Mammary epithelial cell (primary cell): ENCODE data around the gene CCND3.

Experiments used
- CTCF ChIP-seq, 2 donors: IDR thresholded peaks in 1 of 2; conservative IDR thresholded peaks in 1 of 2; 2 replicates each; pipeline ENCODE4 v1.5.1; 2011 to 2012; ENCODE audit warnings: inconsistent platforms in 2 of 2, low read length in 2 of 2, mild to moderate bottlenecking in 2 of 2, control low read depth in 1 of 2, low read depth in 1 of 2; ENCODE audit not compliant: insufficient read depth in 1 of 2; ENCODE audit errors: extremely low read depth in 1 of 2
- EZH2 ChIP-seq: IDR thresholded peaks from 2 replicates; pipeline ENCODE4 v1.6.1; 2012; ENCODE audit warnings: low read length, inconsistent platforms, borderline replicate concordance

GRCh38 chr6:41947581-41948220, 6.1 kb upstream of the CCND3 start:
- no peak for TF ChIP-seq EZH2
- TF ChIP-seq CTCF (conservative IDR thresholded peaks at IDR 0.05 in 1 of 2, IDR thresholded peaks at IDR 0.05 in 1 of 2; ENCODE audit: extremely low read depth in 1 of 2, insufficient read depth in 1 of 2, low read depth in 1 of 2, low read length in 2 of 2), result no peak
